HepG2 (cell line): ENCODE data around the gene CPM.

Experiments used
- SNAPC2 ChIP-seq: sonication (generic); formaldehyde crosslinking; IDR thresholded peaks from 2 replicates; pipeline ENCODE4 v1.8.1; 2022; ENCODE audit warnings: mild to moderate bottlenecking, missing genetic modification reagents
- ZBTB26 ChIP-seq: IDR thresholded peaks from 2 replicates; pipeline ENCODE4 v1.6.1; 2016; ENCODE audit warnings: missing compliant biosample characterization, missing genetic modification reagents, borderline replicate concordance

DNA sequence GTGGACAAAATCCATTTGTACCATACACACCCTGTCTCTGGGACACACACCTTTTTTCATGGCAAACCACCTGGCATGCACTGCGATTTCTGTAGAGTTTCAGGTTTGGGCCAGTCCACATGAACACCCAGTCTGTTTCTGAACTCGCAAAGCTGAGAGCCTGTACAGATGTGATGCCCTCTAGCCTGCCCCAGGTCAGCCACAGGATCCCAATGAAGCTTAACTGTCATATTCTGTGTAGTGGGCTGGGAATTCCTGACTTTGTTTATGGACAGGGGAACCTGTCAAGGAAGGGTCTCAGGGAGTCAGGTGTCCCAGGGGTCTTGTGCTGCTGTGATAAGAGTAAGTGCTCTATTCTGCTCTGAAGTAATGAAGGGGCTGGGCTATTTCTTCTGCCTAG is 39.8 kb downstream of the CPM start:
- TF ChIP-seq SNAPC2 (no peak), ZBTB26 (CRISPR knock-in tag) (no peak)
